ENCODE data around the gene ID1.
"Not testable (repeated sequence)": the region's sequence is repeated elsewhere in the genome, so short reads cannot be mapped to it uniquely, and the experiment has no call there.

Gene ID1

DNA sequence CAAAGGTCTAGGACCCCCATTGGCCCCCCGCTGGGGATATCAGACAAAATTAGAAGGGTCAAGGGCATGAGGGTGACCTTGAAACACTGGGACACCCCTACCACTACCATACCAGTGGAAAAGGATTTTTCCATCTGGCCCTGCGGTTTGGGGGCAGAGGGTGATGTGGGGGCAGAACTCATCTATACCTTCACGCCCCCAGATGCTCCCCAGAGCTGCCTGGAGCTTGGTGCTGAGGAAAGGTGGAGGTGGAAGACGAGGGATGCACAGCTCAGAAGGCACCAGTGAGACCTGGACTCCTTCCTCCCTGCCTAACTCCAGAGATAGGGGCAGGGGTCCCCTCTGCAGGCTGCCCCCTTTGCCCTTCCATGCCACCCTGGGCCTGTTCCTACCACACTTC is 33.7 kb downstream of the ID1 start:
- DNase-seq: no peak

- DNase-seq: no peak
Measured at GRCh38 chr20:31640259-31640658, 35.2 kb downstream of the ID1 start.

DNA sequence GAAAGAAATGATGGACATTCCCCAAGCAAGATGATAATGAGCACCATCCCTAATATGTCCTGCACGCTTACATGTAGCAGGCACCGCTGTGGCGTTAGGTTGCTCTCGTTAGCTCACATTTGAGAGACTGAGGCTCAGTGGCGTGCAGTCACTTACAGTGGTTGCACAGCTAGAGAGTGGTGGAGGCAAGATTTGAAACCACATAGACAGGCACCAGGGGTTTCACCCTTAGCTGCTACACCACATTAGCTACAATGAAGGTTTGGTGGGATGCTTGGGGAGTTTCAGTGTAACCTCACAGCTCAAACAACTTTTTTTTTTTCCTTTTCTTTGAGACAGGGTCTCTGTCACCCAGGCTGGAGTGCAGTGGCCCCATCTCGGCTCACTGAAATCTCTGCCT is 36.3 kb downstream of the ID1 start:
- DNase-seq: no peak

DNA sequence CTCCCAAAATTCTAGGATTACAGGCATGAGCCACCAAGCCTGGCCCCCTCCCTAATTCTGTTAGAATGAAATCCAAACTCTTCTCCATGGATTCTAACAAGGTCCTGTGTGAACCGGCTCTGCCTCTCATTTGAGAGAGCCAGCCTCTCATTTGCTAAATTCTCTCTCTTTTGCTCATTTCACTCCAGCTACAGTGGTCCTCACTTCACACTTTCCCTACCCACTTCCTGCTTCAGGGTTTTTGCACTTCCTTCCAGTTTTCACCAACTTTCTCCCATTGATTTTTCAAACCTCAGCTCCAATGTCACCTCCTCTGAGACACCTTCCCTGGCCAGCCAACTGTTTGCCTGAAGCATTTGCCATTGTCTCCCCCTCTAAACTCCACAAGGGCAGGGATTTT is 37.7 kb downstream of the ID1 start:
- no peak for DNase-seq

DNA sequence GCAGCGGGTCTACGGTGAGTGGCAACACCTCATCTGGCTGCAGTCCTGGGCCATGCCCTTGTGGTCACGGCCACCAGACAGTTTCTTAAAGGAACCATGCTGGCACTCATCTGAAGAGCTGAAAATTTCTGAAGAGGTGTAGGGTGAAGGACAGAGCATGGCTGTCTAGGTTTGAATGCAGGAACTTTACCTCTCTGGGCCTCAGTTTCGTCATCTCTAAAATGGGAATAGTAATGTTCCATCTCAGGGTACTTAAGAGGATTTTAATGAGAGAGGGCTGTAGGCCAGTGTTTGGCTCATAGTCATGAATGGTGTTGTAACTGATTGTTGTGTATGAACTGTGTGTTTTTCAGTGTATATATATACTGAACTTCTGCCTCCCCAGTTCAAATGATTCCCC is 38.4 kb downstream of the ID1 start:
- no peak for DNase-seq

DNA sequence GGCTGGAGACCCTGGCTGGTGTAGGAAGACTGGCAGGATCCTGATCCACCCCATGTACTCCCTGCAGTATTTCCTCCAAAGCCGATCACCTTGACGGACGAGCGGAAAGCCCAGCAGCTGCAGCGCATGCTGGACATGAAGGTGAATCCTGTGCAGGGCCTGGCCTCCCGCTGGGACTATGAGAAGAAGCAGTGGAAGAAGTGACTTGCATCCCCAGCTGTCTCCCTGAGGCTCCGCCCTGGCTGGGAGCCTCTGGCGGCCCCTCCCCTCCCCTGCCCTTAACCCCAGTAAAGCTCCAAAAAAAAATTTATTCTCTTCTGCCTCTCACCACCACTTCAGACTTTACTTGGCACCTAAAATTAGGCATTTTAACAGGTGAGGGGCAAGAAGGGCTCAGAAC is 39.6 kb downstream of the ID1 start:
- no peak for DNase-seq

DNA sequence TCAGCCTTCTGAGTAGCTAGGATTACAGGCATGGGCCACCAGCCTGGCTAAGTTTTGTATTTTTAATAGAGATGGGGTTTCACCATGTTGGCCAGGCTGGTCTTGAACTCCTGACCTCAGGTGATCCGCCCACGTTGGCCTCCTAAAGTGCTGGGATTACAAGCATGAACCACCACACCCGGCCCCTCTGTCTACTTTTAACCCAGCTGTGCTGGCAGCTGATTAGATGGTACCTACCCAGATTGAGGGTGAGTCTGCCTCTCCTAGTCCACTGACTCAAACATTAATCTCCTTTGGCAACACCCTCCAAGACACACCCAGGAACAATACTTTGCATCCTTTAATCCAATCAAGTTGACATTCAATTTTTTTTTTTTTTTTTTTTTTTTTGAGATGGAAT is 43.0 kb downstream of the ID1 start:
- DNase-seq: not testable (repeated sequence)

GRCh38 chr20:31652917-31653396 is 47.9 kb downstream of the ID1 start:
- DNase-seq: no peak

DNA sequence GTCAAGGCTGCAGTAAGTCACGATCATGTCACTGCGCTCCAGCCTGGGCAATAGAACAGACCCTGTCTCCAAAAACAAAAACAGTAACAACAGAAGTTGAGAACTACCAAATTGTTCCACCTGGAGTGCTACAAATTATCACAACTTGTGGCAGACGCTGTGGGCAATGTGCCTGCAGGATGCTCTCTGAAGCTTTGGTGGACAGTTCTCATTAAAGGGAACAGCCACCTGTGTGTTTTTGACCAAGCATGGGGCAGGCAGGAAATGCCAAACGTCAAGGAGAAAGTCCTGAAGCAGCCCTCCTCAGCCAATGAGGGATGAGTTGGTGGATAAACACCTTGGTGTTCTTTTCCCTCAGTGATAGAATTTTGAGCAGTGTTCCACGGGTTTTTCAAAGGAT is 48.5 kb downstream of the ID1 start:
- no peak for DNase-seq

- no peak for DNase-seq
Measured at GRCh38 chr20:31654534-31654933, 49.4 kb downstream of the ID1 start.
